ENCODE measurements around the gene SDK2.

- TF ChIP-seq CTCF (conservative IDR thresholded peaks at IDR 0.05; ENCODE audit: low read depth, low read length) (no peak), EZH2 (IDR thresholded peaks at IDR 0.05; ENCODE audit: borderline replicate concordance, low read depth, low read length, poor library complexity, severe bottlenecking) (no peak)
Observed at GRCh38 chr17:73604476-73604875, 39.8 kb downstream of the SDK2 start.
